Smooth muscle cell of the pulmonary artery (primary cell): ENCODE results near the gene LYST. TPM values are rescaled to one million over a fixed set of nuclear protein-coding genes. Genes with fewer than 3 reads are reported as not detected.

Experiments used
- total RNA-seq: library from RNA; depleted of rRNA; stranded (reverse); fragments of >200 nt; gene quantifications from 2 replicates; pipeline ENCODE4 v1.2.3, GENCODE V29; 2014

Gene LYST
- 29.1 and 36.7 TPM in 2 replicates for total RNA-seq

DNA sequence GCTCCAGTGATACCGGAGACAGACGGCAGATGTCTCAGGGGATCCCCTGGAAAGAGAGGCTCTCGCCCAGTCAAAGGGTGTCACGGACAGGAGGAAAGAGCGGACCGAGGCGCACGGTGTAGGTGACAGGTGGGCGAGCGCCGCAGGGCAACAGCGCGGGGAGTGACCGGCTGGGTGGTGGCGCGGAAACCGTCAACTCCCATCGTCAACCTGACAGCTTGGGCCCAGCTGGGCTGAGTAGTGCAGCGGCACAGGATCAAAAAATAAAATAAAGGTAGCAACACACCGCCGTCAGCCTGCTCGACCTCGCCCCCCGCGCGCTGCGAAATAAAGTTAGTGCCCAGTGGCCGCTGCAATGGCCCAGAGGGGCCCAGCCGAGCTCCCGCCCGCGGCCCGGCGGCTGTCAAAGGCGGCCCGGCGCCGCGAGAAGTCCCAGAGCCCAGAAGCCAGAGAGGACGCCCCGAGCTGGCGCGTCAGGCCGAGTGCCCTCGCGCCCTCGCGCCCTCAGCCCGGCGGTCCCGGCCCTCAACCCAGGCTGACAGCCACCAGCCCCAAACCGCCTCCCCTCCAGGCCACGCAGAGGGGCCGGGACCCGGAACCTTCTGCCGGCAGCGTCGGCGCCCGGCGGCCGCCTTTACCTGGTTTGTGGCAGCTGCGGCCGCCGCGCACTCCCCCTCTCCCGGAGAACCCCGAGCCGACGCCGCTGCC lies at the start of gene LYST:
Gene LYST, minus strand, starts transcription at position 702 of the 708 bp plus-strand sequence. CDS start 36,489 bp downstream, outside the sequence.

GRCh38 chr1:235649368-235650163 lies 217.1 kb downstream of the LYST start, which contains the start of gene GNG4:
Gene GNG4, minus strand, starts transcription at chr1:235649784. Its CDS starts 65,946 bp downstream, at chr1:235583838.

Other genes starting within 250 kb of the LYST start
- under 0.01 TPM in 1 of 2 replicates, not detected in the other for gene GNG4, start 217.1 kb downstream of the LYST start, total RNA-seq
- 94.4 and 175 TPM in 2 replicates for gene NID1, start 198.2 kb upstream of the LYST start, total RNA-seq